Lung (tissue), 12 donors: ENCODE results near the gene SYNM. TPM values are rescaled to one million over a fixed set of nuclear protein-coding genes. Genes with fewer than 3 reads are reported as not detected.

ENCODE experiments used
- ATAC-seq: fragments of 200-7000 bp; cut with Tn5 transposase; one replicate; pipeline ENCODE4 v1.9.1; 2020; ENCODE audit warnings: moderate number of reproducible peaks; ENCODE audit not compliant: insufficient read depth, low FRiP score
- DNase-seq, 3 donors: peaks; one replicate each; pipeline ENCODE4 v3.0.0-alpha.2; 2013 to 2017
- H3K27ac ChIP-seq, 2 donors: one replicate each; pipeline ENCODE4 v1.5.1; 2013; ENCODE audit warnings: mild to moderate bottlenecking in 2 of 2, moderate library complexity in 2 of 2, control low read depth in 1 of 2, inconsistent platforms in 1 of 2, low read depth in 1 of 2, low read length in 1 of 2
- H3K27me3 ChIP-seq, 3 donors: one replicate each; pipeline ENCODE4 v1.5.1; 2013; ENCODE audit warnings: low read length in 2 of 3; ENCODE audit not compliant: control insufficient read depth in 3 of 3, insufficient read depth in 3 of 3
- H3K36me3 ChIP-seq, 4 donors: one replicate each; pipeline ENCODE4 v1.5.1; 2013; ENCODE audit warnings: low read length in 4 of 4, mild to moderate bottlenecking in 1 of 4, moderate library complexity in 1 of 4; ENCODE audit not compliant: control insufficient read depth in 4 of 4, insufficient read depth in 4 of 4
- H3K4me1 ChIP-seq, 5 donors: one replicate each; pipeline ENCODE4 v1.5.1; 2013; ENCODE audit warnings: low read length in 5 of 5, mild to moderate bottlenecking in 2 of 5, moderate library complexity in 1 of 5; ENCODE audit not compliant: control insufficient read depth in 5 of 5, insufficient read depth in 5 of 5
- H3K4me3 ChIP-seq: one replicate; pipeline ENCODE4 v1.5.1; 2013; ENCODE audit warnings: mild to moderate bottlenecking, control low read depth, moderate library complexity
- H3K9ac ChIP-seq, 2 donors: one replicate each; pipeline ENCODE4 v1.5.1; 2013; ENCODE audit warnings: low read length in 2 of 2, control low read depth in 1 of 2; ENCODE audit not compliant: insufficient read depth in 1 of 2
- H3K9me3 ChIP-seq, 4 donors: one replicate each; pipeline ENCODE4 v1.5.1; 2013; ENCODE audit warnings: low read length in 3 of 4, mild to moderate bottlenecking in 1 of 4, moderate library complexity in 1 of 4; ENCODE audit not compliant: control insufficient read depth in 4 of 4, insufficient read depth in 3 of 4
- WGBS, 2 donors: extraction: QIAGEN DNeasy Blood & Tissue Kit; methylation state at CpG; one replicate each; pipeline ENCODE4 v1.1.7; 2013; 5-methylcytosine and 5-hydroxymethylcytosine counted together
- polyA plus RNA-seq, 2 donors: library from polyadenylated mRNA; stranded (reverse); fragments of 200-250 nt; gene quantifications; one replicate each; pipeline ENCODE4 v1.2.1, GENCODE V29; 2013
- total RNA-seq, 2 donors: library from RNA; depleted of rRNA in 1 of 2; stranded (reverse); fragments of >200 nt in 1 of 2; gene quantifications; one replicate each; pipeline ENCODE4 v1.2.1, GENCODE V29; 2014 to 2021
- TF ChIP-seq, protein P1 (sequence below): IDR thresholded peaks from 2 replicates; pipeline ENCODE4 v1.5.1; 2012; ENCODE audit warnings: mild to moderate bottlenecking; ENCODE audit errors: control extremely low read depth, extremely low read depth
- donor health status: control.
- donor health status: control.
- donor health status: Bipolar disorder and iron deficiency.
- donor health status: healthy.
- donor health status: DM: yes; HTN: yes; CAD: no.

Gene SYNM
- total and polyA plus RNA-seq, 4 donors, result 5.3 to 21.3 (median 10.9) TPM

DNA sequence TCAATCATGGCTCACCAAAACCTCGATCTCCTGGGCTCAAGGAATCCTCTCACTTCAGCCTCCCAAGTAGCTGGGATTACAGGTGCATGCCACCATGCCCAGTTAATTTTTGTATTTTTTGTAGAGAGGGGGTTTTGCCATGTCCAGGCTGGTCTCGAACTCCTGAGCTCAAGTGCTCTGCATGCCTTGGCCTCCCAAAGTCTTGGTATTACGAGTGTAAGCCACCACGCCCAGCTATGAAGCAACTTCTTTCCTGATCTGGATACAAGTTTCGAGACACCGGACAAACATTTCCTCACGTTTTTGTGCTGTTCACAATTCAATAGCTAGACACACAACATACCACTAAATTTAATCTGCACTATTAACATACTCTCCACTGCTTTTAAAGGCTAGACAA is 3.4 kb upstream of the SYNM start:
- H3K27me3 ChIP-seq, result peaks cover 8 to 28% (median 27%) of the 10 kb centered on the region in 3 donors
- H3K36me3 ChIP-seq, result no peaks in the 10 kb centered on the region
- DNase-seq (no peak), ATAC-seq (no peak)
- peaks cover 0 to 10% (median 4%) of the 10 kb centered on the region in 5 donors for H3K4me1 ChIP-seq
- H3K9me3 ChIP-seq, result peaks cover 0 to 3% (median 0%) of the 10 kb centered on the region in 4 donors
- WGBS, 2 donors, result 48 to 75% methylated on average over 7 of the region's 7 CpGs
- TF ChIP-seq, protein P1, sequence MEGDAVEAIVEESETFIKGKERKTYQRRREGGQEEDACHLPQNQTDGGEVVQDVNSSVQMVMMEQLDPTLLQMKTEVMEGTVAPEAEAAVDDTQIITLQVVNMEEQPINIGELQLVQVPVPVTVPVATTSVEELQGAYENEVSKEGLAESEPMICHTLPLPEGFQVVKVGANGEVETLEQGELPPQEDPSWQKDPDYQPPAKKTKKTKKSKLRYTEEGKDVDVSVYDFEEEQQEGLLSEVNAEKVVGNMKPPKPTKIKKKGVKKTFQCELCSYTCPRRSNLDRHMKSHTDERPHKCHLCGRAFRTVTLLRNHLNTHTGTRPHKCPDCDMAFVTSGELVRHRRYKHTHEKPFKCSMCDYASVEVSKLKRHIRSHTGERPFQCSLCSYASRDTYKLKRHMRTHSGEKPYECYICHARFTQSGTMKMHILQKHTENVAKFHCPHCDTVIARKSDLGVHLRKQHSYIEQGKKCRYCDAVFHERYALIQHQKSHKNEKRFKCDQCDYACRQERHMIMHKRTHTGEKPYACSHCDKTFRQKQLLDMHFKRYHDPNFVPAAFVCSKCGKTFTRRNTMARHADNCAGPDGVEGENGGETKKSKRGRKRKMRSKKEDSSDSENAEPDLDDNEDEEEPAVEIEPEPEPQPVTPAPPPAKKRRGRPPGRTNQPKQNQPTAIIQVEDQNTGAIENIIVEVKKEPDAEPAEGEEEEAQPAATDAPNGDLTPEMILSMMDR, result no peak
- no peak overlapping the region for H3K9ac ChIP-seq
- H3K4me3 ChIP-seq, result no peak overlapping the region
- H3K27ac ChIP-seq, result no peak overlapping the region

DNA sequence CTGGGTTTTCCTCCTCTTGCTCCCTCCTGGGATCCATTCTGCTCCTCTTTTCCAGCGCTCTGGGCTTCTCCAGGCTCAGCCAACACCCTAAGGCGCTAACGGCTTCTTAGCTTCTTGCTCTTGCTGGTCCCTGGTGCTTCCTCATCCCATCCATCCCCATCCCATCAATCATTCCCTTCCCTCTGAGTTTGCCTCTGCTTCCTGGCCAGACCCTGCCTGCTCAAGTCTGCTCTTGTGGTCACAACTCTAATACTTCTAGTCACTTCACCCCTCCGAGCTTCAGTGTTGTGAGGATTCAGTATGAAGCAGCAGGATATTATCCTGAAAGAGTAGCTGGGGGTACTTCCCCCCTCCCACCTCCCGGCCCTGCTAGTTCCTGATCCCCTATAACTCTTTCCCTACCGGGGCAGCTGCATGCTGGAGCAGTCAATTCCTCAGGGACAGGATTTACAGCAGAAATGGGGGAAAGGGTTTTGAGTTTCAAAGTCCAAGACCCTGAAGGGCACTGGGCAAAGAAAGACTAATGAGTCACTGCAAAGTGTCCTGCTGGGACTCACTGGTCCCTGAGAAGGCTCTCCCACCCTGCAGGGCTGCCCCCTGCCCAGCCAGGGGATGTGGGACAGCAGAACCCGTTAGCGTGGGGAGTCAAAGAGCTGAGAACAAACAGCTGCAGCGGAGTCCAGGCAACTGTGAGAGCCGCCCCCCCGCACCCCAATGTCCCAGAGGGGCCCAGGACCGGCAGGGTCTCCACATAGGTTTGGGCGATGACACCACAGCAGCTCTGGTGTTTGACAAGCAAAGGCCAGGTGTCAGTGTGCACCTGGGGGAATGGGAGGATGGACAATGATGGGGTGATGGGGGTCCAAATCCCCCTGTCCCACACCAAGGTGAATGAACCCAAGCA is 2.3 kb upstream of the SYNM start:
- ATAC-seq, result no peak
- TF ChIP-seq, protein P1, result no peak
- no peak overlapping the region for H3K4me3 ChIP-seq
- no peak overlapping the region for H3K9ac ChIP-seq
- H3K27me3 ChIP-seq, result peaks cover 8 to 39% (median 38%) of the 10 kb centered on the region in 3 donors
- WGBS, 2 donors, result 65 to 74% methylated on average over 13 of the region's 13 CpGs
- peaks cover 0 to 15% (median 4%) of the 10 kb centered on the region in 5 donors for H3K4me1 ChIP-seq
- no peaks in the 10 kb centered on the region for H3K36me3 ChIP-seq
- DNase-seq, result no peak
- H3K27ac ChIP-seq, result no peak overlapping the region
- H3K9me3 ChIP-seq, result peaks cover 0 to 3% (median 0%) of the 10 kb centered on the region in 4 donors

DNA sequence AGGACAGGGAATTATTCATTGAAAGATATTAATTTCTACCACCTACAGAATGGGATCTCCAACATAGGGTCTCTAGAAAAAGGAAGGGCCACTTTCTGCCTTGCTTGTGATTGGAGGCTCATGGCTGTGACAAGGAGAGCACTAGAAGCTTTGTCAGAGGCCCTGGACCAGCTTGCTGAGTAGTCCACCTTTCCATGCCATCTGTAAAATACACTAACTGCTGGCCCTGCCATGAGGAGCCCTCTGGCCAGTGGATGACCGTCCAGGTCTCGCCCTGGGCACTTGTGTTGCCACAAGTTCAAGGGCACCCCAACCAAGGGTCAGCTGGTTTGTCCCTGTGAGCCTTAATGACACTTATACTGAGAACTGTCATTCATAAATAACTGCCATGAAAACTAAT is 1.6 kb upstream of the SYNM start:
- peaks cover 0 to 15% (median 4%) of the 10 kb centered on the region in 5 donors for H3K4me1 ChIP-seq
- no peaks in the 10 kb centered on the region for H3K36me3 ChIP-seq
- H3K9ac ChIP-seq, result no peak overlapping the region
- DNase-seq, result no peak
- H3K9me3 ChIP-seq, result peaks cover 0 to 3% (median 0%) of the 10 kb centered on the region in 4 donors
- no peak overlapping the region for H3K4me3 ChIP-seq
- H3K27me3 ChIP-seq, result peaks cover 8 to 44% (median 41%) of the 10 kb centered on the region in 3 donors
- TF ChIP-seq, protein P1, result no peak
- 84 to 93% methylated on average over 2 of the region's 2 CpGs for WGBS, 2 donors
- ATAC-seq, result no peak
- H3K27ac ChIP-seq, result no peak overlapping the region
